ENCODE measurements around the gene FRMD7. TPM values are rescaled to one million over a fixed set of nuclear protein-coding genes. Genes with fewer than 3 reads are reported as not detected.

The FRMD7 gene
- total RNA-seq, 1 experiment from 2014 or later = not detected

- H3K79me2 ChIP-seq (ENCODE audit: insufficient read depth, low read length) = peaks cover 57% of the 10 kb centered on the region
- H2BK120ac ChIP-seq (ENCODE audit: low read depth, low read length, poor library complexity, severe bottlenecking) = no peak overlapping the region
- H3T11ph ChIP-seq (ENCODE audit: low read length) = no peak overlapping the region
- Mint-ChIP-seq H3K36me3 (ENCODE audit: insufficient read depth in 1 of 3, low read depth in 3 of 3) (peaks cover 3 to 11% (median 4%) of the 10 kb centered on the region in 3 experiments; a peak in 4 of 7 replicates), H3K4me3 (no peak overlapping the region), H3K27ac (no peak overlapping the region), H3K9me3 (no peaks in the 10 kb centered on the region), H3K27me3 (ENCODE audit: low read depth) (no peaks in the 10 kb centered on the region), H3K4me1 (peaks cover 65 to 67% of the 10 kb centered on the region in 2 experiments)
- H3K27ac ChIP-seq (ENCODE audit: insufficient read length, low read depth, low read length) = no peak overlapping the region
- no peak overlapping the region for H3K18ac ChIP-seq (ENCODE audit: insufficient read length, low read depth, low read length)
- no peak overlapping the region for H2BK12ac ChIP-seq (ENCODE audit: insufficient read length, low read depth, low read length)
- no peak overlapping the region for H4K91ac ChIP-seq (ENCODE audit: insufficient read length, low read depth, low read length)
- no peak overlapping the region for H3K4me2 ChIP-seq (ENCODE audit: insufficient read depth, insufficient read length, low read length)
- H2BK5ac ChIP-seq (ENCODE audit: insufficient read length, low read length) = no peak overlapping the region
- H4K8ac ChIP-seq (replicated peaks; ENCODE audit: insufficient read length, low read depth, low read length) = no peak overlapping the region
- H2BK15ac ChIP-seq (ENCODE audit: low read depth, low read length) = no peak overlapping the region
- no peak overlapping the region for H3K14ac ChIP-seq (ENCODE audit: insufficient read depth, low read length)
- no peak overlapping the region for H3K56ac ChIP-seq (ENCODE audit: insufficient read length, low read depth, low read length)
- no peak overlapping the region for H2BK20ac ChIP-seq (ENCODE audit: low read depth, low read length, poor library complexity, severe bottlenecking)
- H3K4ac ChIP-seq (ENCODE audit: low read depth, low read length) = no peak overlapping the region
- H3K23ac ChIP-seq (ENCODE audit: insufficient read length, low read depth, low read length) = no peak overlapping the region
- no peaks in the 10 kb centered on the region for H4K20me1 ChIP-seq (ENCODE audit: control insufficient read depth, insufficient read depth, insufficient read length)
- no peak overlapping the region for H2AFZ ChIP-seq (ENCODE audit: low read length)
- no peaks in the 10 kb centered on the region for H3K9me3 ChIP-seq (ENCODE audit: control insufficient read depth, low read depth, low read length)
- H4K5ac ChIP-seq (ENCODE audit: insufficient read length, low read depth, low read length) = no peak overlapping the region
- peaks cover 3% of the 10 kb centered on the region for H3K79me1 ChIP-seq (ENCODE audit: insufficient read depth, low read depth, low read length, poor library complexity, severe bottlenecking)
- no peak for TF ChIP-seq CTCF (conservative IDR thresholded peaks at IDR 0.05)
- H3K9ac ChIP-seq (ENCODE audit: extremely low read depth, insufficient read length, low read length) = no peak overlapping the region
- H3K27me3 ChIP-seq (ENCODE audit: insufficient read depth, low read length) = no peaks in the 10 kb centered on the region
- H2AK5ac ChIP-seq (ENCODE audit: insufficient read length, low read length) = no peak overlapping the region
- DNase-seq = no peak
- H3K4me1 ChIP-seq (ENCODE audit: insufficient read depth, low read length) = peaks cover 12% of the 10 kb centered on the region; the same call in 1 of the 2 replicates
- no peaks in the 10 kb centered on the region for H3K23me2 ChIP-seq (ENCODE audit: insufficient read length, low read depth, low read length, poor library complexity, severe bottlenecking)
These were observed 97.6 kb downstream of the FRMD7 start for GRCh38 chrX:132030264-132030663.

Other genes with a start within 250 kb of the FRMD7 start
- gene STK26, start 104.7 kb downstream of the FRMD7 start, total RNA-seq (2021) = 95.8 and 99.2 TPM in 2 replicates
- 52.7 and 59.0 TPM in 2 replicates for gene RAP2C, start 91.4 kb upstream of the FRMD7 start, total RNA-seq (2021)